Esophagus squamous epithelium (tissue), 4 donors: ENCODE measurements around the gene HECTD4.
"Not testable (repeated sequence)": the region's sequence is repeated elsewhere in the genome, so short reads cannot be mapped to it uniquely, and the experiment has no call there.

Experiments
- POLR2A ChIP-seq, 4 donors: fragments of 450-650 bp; IDR thresholded peaks; one replicate each; pipeline ENCODE4 v1.6.1; 2017; ENCODE audit warnings: antibody characterized with exemption in 4 of 4, mild to moderate bottlenecking in 4 of 4, moderate library complexity in 3 of 4
- TF ChIP-seq, protein P1 (sequence below), 6 experiments: fragments of 450-650 bp in 4 of 6; fragments of 200-600 bp in 2 of 6; sonication (generic) in 2 of 6; IDR thresholded peaks; one replicate each; pipeline ENCODE4 v1.5.1; 2016 to 2019; ENCODE audit warnings: antibody characterized with exemption in 6 of 6, mild to moderate bottlenecking in 4 of 6, moderate library complexity in 4 of 6

DNA sequence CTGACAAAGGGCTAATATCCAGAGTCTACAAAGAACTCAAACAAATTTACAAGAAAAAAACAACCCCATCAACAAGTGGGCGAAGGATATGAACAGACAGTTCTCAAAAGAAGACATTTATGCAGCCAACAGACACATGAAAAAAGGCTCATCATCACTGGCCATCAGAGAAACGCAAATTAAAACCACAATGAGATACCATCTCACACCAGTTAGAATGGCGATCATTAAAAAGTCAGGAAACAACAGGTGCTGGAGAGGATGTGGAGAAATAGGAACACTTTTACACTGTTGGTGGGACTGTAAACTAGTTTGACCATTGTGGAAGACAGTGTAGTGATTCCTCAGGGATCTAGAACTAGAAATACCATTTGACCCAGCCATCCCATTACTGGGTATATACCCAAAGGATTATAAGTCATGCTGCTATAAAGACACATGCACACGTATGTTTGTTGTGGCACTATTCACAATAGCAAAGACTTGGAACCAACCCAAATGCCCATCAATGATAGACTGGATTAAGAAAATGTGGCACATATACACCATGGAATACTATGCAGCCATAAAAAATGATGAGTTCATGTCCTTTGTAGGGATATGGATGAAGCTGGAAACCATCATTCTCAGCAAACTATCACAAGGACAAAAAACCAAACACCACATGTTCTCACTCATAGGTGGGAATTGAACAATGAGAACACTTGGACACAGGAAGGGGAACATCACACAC is 7.9 kb upstream of the HECTD4 start:
- TF ChIP-seq, protein P1, sequence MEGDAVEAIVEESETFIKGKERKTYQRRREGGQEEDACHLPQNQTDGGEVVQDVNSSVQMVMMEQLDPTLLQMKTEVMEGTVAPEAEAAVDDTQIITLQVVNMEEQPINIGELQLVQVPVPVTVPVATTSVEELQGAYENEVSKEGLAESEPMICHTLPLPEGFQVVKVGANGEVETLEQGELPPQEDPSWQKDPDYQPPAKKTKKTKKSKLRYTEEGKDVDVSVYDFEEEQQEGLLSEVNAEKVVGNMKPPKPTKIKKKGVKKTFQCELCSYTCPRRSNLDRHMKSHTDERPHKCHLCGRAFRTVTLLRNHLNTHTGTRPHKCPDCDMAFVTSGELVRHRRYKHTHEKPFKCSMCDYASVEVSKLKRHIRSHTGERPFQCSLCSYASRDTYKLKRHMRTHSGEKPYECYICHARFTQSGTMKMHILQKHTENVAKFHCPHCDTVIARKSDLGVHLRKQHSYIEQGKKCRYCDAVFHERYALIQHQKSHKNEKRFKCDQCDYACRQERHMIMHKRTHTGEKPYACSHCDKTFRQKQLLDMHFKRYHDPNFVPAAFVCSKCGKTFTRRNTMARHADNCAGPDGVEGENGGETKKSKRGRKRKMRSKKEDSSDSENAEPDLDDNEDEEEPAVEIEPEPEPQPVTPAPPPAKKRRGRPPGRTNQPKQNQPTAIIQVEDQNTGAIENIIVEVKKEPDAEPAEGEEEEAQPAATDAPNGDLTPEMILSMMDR (IDR thresholded peaks at IDR 0.05): not testable (repeated sequence)
- TF ChIP-seq POLR2A (IDR thresholded peaks at IDR 0.05): not testable (repeated sequence)
